Measurements from ENCODE around the gene KIT. TPM values are rescaled to one million over a fixed set of nuclear protein-coding genes. Genes with fewer than 3 reads are reported as not detected.

The KIT gene
- total RNA-seq, 1 experiment from 2014 or later: 1.5 TPM

DNA sequence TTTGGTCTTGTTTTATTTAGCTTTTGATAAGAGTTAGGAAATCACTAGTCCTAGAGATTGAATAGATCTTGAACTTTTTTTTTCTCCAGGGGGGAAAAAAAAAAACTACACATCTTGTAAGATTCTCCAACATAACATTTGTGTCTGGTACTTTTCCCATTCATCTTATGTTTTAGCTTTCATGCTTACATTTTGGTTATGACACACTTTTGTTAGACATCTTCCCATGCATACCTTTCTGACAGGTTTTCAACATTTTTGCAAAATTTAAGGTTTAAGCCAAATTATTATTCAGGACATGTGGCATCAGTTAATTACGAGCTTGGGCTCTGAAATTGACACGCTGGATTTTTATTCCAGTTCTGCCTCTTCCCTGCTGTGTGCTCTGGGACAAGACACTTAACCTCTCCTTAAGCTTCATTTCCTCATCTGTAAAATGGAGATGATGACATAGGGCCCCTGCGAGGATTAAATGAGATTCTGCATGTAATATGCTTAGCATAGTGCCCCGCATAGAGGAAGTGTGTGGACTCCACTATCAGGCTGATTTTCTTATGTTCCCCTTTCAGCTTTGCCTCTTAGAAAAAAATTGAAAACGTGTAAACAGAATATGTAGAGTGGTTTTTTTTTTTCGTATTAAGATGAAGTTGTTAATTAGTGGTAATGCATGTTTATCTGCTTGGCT, 5.3 kb downstream of the KIT start:
- no peaks in the 10 kb centered on the region; the same call in 1 of the 2 replicates for H3K4me1 ChIP-seq (ENCODE audit: control insufficient read depth, insufficient read depth, low read length)
- no peak overlapping the region for H3K4me3 ChIP-seq (ENCODE audit: low read depth in 2 of 2, low read length in 2 of 2)
- TF ChIP-seq, protein P1, sequence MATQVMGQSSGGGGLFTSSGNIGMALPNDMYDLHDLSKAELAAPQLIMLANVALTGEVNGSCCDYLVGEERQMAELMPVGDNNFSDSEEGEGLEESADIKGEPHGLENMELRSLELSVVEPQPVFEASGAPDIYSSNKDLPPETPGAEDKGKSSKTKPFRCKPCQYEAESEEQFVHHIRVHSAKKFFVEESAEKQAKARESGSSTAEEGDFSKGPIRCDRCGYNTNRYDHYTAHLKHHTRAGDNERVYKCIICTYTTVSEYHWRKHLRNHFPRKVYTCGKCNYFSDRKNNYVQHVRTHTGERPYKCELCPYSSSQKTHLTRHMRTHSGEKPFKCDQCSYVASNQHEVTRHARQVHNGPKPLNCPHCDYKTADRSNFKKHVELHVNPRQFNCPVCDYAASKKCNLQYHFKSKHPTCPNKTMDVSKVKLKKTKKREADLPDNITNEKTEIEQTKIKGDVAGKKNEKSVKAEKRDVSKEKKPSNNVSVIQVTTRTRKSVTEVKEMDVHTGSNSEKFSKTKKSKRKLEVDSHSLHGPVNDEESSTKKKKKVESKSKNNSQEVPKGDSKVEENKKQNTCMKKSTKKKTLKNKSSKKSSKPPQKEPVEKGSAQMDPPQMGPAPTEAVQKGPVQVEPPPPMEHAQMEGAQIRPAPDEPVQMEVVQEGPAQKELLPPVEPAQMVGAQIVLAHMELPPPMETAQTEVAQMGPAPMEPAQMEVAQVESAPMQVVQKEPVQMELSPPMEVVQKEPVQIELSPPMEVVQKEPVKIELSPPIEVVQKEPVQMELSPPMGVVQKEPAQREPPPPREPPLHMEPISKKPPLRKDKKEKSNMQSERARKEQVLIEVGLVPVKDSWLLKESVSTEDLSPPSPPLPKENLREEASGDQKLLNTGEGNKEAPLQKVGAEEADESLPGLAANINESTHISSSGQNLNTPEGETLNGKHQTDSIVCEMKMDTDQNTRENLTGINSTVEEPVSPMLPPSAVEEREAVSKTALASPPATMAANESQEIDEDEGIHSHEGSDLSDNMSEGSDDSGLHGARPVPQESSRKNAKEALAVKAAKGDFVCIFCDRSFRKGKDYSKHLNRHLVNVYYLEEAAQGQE (IDR thresholded peaks at IDR 0.05; ENCODE audit: insufficient read depth in 1 of 2, low read depth in 2 of 2, low read length in 1 of 2): no peak
- TF ChIP-seq TCF7L2 (IDR thresholded peaks at IDR 0.05; ENCODE audit: low read depth, low read length) (no peak), POLR2AphosphoS5 (IDR thresholded peaks at IDR 0.05; ENCODE audit: low read depth, low read length) (no peak), SIN3A (IDR thresholded peaks at IDR 0.05; ENCODE audit: borderline replicate concordance, insufficient read depth, low read depth, low read length) (no peak)
- TF ChIP-seq, protein P2, sequence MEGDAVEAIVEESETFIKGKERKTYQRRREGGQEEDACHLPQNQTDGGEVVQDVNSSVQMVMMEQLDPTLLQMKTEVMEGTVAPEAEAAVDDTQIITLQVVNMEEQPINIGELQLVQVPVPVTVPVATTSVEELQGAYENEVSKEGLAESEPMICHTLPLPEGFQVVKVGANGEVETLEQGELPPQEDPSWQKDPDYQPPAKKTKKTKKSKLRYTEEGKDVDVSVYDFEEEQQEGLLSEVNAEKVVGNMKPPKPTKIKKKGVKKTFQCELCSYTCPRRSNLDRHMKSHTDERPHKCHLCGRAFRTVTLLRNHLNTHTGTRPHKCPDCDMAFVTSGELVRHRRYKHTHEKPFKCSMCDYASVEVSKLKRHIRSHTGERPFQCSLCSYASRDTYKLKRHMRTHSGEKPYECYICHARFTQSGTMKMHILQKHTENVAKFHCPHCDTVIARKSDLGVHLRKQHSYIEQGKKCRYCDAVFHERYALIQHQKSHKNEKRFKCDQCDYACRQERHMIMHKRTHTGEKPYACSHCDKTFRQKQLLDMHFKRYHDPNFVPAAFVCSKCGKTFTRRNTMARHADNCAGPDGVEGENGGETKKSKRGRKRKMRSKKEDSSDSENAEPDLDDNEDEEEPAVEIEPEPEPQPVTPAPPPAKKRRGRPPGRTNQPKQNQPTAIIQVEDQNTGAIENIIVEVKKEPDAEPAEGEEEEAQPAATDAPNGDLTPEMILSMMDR (IDR thresholded peaks at IDR 0.05): no peak
- no peaks in the 10 kb centered on the region for H3K36me3 ChIP-seq (ENCODE audit: control insufficient read depth, insufficient read depth, low read length)
- H3K9me3 ChIP-seq (ENCODE audit: control insufficient read depth, insufficient read depth, low read depth, low read length): no peaks in the 10 kb centered on the region
- intact Hi-C loops (cut with micrococcal nuclease; ENCODE audit: unreplicated experiment) (no loop called here), in situ Hi-C loops (cut with HindIII; ENCODE audit: low pct_unique_long_range_greater_than_20kb, low sequenced_read_pairs) (no loop called here)
- ATAC-seq: no peak
- ChIA-PET CTCF (no interaction called here), POLR2A (interaction anchor here (0.6 kb wide), 1 partner anchor 126 kb away, joined by 3 read pairs; no protein-coding TSS in a partner anchor)
- H3K27me3 ChIP-seq (ENCODE audit: control insufficient read depth, insufficient read depth, low read length): peaks cover 2% of the 10 kb centered on the region; the same call in 1 of the 2 replicates
- no peak for DNase-seq (ENCODE audit: low read depth, low spot score)
- no peak overlapping the region for H3K27ac ChIP-seq (ENCODE audit: low read length)
- BruUV-seq (replicated peaks): no TSS peak

DNA sequence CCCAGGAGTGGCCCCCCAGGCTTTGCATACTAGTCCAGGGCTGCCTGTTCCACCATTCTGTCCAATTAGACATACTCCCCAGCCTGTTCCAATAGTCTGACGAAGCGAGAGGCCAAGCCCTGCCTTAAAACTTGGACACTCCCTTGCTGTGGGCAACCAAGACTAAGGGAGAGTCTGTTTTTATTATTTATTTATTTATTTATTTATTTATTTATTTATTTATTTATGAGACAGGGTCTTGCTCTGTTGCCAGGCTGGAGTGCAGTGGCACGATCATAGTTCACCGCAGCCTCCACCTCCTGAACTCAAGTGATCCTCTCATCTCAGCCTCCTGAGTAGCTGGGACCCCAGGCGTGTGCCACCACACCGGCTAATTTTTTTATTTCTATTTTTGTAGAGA, 6.6 kb downstream of the KIT start:
- no peak overlapping the region for H3K4me3 ChIP-seq (ENCODE audit: low read depth in 2 of 2, low read length in 2 of 2)
- no peaks in the 10 kb centered on the region for H3K9me3 ChIP-seq (ENCODE audit: control insufficient read depth, insufficient read depth, low read depth, low read length)
- peaks cover 2% of the 10 kb centered on the region; the same call in 1 of the 2 replicates for H3K27me3 ChIP-seq (ENCODE audit: control insufficient read depth, insufficient read depth, low read length)
- no peaks in the 10 kb centered on the region; the same call in 1 of the 2 replicates for H3K4me1 ChIP-seq (ENCODE audit: control insufficient read depth, insufficient read depth, low read length)
- no peak overlapping the region for H3K27ac ChIP-seq (ENCODE audit: low read length)
- no peak for ATAC-seq
- ChIA-PET POLR2A (no interaction called here), CTCF (no interaction called here)
- no peaks in the 10 kb centered on the region for H3K36me3 ChIP-seq (ENCODE audit: control insufficient read depth, insufficient read depth, low read length)
- no peak for DNase-seq (ENCODE audit: low read depth, low spot score)
- in situ Hi-C loops (cut with HindIII; ENCODE audit: low pct_unique_long_range_greater_than_20kb, low sequenced_read_pairs): no loop called here
- BruUV-seq (replicated peaks): no TSS peak
- TF ChIP-seq, protein P1 (IDR thresholded peaks at IDR 0.05; ENCODE audit: insufficient read depth in 1 of 2, low read depth in 2 of 2, low read length in 1 of 2): no peak
- TF ChIP-seq SIN3A (IDR thresholded peaks at IDR 0.05; ENCODE audit: borderline replicate concordance, insufficient read depth, low read depth, low read length) (no peak), POLR2AphosphoS5 (IDR thresholded peaks at IDR 0.05; ENCODE audit: low read depth, low read length) (no peak), TCF7L2 (IDR thresholded peaks at IDR 0.05; ENCODE audit: low read depth, low read length) (no peak)
- TF ChIP-seq, protein P2 (IDR thresholded peaks at IDR 0.05): no peak
- intact Hi-C loops (cut with micrococcal nuclease; ENCODE audit: unreplicated experiment): no loop called here
